BJ (cell line): Measurements from ENCODE around the gene PDS5A. TPM values are rescaled to one million over a fixed set of nuclear protein-coding genes. Genes with fewer than 3 reads are reported as not detected.

Experiments
- CTCF ChIA-PET: fragments of 350-600 bp; formaldehyde crosslinking; extraction: SDS; loops from one replicate; lab custom pipeline; 2021; ENCODE audit warnings: antibody characterized with exemption, inconsistent platforms; lab: Yijun Ruan, JAX
- POLR2A ChIA-PET: fragments of 300-600 bp; sonication (Branson Sonifier 250); formaldehyde crosslinking; extraction: SDS; loops from one replicate; lab custom pipeline; 2021; ENCODE audit warnings: antibody characterized with exemption; lab: Charles Lee
- DNase-seq: peaks from one replicate; pipeline ENCODE4 v3.0.0-alpha.2; 2011; ENCODE audit warnings: low read depth
- H3K27me3 ChIP-seq: 2 replicates; pipeline ENCODE4 v1.6.0; 2011; ENCODE audit warnings: low read length; ENCODE audit not compliant: control insufficient read depth, insufficient read depth
- H3K36me3 ChIP-seq: 2 replicates; pipeline ENCODE4 v1.5.1; 2011; ENCODE audit warnings: low read length; ENCODE audit not compliant: control insufficient read depth, insufficient read depth
- H3K4me3 ChIP-seq: 2 replicates; pipeline ENCODE4 v1.5.1; 2011; ENCODE audit warnings: low read depth, mild to moderate bottlenecking, control low read depth, low read length
- CTCF ChIP-seq: IDR thresholded peaks from 2 replicates; pipeline ENCODE4 v1.5.1; 2011; ENCODE audit warnings: low read depth, mild to moderate bottlenecking, control low read depth, inconsistent platforms, low read length, moderate library complexity; ENCODE audit not compliant: insufficient read depth
- polyA plus RNA-seq: library from polyadenylated mRNA; depleted of rRNA; stranded (reverse); fragments of >200 nt; gene quantifications from 2 replicates; pipeline ENCODE4 v1.2.3, GENCODE V29; 2011

Gene PDS5A
- polyA plus RNA-seq, 1 experiment, result 17.8 TPM

GRCh38 chr4:39899291-39899690 lies 78.4 kb downstream of the PDS5A start:
- no peak for TF ChIP-seq CTCF
- ChIA-PET POLR2A (no interaction called here), CTCF (interaction anchor here (0.8 kb wide), 1 partner anchor 35 kb away, joined by 3 read pairs; no protein-coding TSS in a partner anchor)
- DNase-seq, result no peak
- Histone ChIP-seq H3K4me3 (no peak overlapping the region), H3K27me3 (no peaks in the 10 kb centered on the region), H3K36me3 (peaks cover 5% of the 10 kb centered on the region)

GRCh38 chr4:39898015-39898414 lies 79.7 kb downstream of the PDS5A start:
- ChIA-PET POLR2A (no interaction called here), CTCF (no interaction called here)
- no peak for TF ChIP-seq CTCF
- H3K4me3 ChIP-seq, result no peak overlapping the region
- no peak for DNase-seq
- H3K36me3 ChIP-seq, result peaks cover 5% of the 10 kb centered on the region
- no peaks in the 10 kb centered on the region for H3K27me3 ChIP-seq

- ChIA-PET POLR2A (no interaction called here), CTCF (interaction anchor here (0.8 to 1.2 kb wide), 3 partner anchors 9 to 43 kb away, joined by 3 to 5 read pairs (median 4); no protein-coding TSS in a partner anchor)
- Histone ChIP-seq H3K27me3 (no peaks in the 10 kb centered on the region), H3K36me3 (peaks cover 2% of the 10 kb centered on the region), H3K4me3 (no peak overlapping the region)
- no peak for DNase-seq
- TF ChIP-seq CTCF, result no peak
Observed at GRCh38 chr4:39893693-39894072, 84.0 kb downstream of the PDS5A start.

- no peak for DNase-seq
- Histone ChIP-seq H3K4me3 (no peak overlapping the region), H3K27me3 (no peaks in the 10 kb centered on the region), H3K36me3 (peaks cover 2% of the 10 kb centered on the region)
- ChIA-PET POLR2A (no interaction called here), CTCF (interaction anchor here (0.8 to 1.2 kb wide), 3 partner anchors 10 to 42 kb away, joined by 3 to 5 read pairs (median 4); no protein-coding TSS in a partner anchor)
- no peak for TF ChIP-seq CTCF
Observed at GRCh38 chr4:39892988-39893692, 84.6 kb downstream of the PDS5A start.

- no peak for TF ChIP-seq CTCF
- POLR2A ChIA-PET, result no interaction called here
Observed at GRCh38 chr4:39889226-39889625, 88.5 kb downstream of the PDS5A start.

More at GRCh38 chr4:39889226-39889625, 88.5 kb downstream of the PDS5A start:
- no peak for DNase-seq
- no peaks in the 10 kb centered on the region for H3K27me3 ChIP-seq
- H3K4me3 ChIP-seq, result no peak overlapping the region
- no peaks in the 10 kb centered on the region; the same call in 1 of the 2 replicates for H3K36me3 ChIP-seq
- CTCF ChIA-PET, result interaction anchor here (0.8 kb wide), 1 partner anchor 9 kb away, joined by 3 read pairs; no protein-coding TSS in a partner anchor
